ENCODE data around the gene SERGEF. TPM values are rescaled to one million over a fixed set of nuclear protein-coding genes. Genes with fewer than 3 reads are reported as not detected.

SERGEF gene
- total and polyA plus RNA-seq, 10 of the 15 experiments (the other 5 are each of a cell fraction or from before 2014, with no cell fraction given) = 14.6 to 27.8 (median 22.4) TPM

DNA sequence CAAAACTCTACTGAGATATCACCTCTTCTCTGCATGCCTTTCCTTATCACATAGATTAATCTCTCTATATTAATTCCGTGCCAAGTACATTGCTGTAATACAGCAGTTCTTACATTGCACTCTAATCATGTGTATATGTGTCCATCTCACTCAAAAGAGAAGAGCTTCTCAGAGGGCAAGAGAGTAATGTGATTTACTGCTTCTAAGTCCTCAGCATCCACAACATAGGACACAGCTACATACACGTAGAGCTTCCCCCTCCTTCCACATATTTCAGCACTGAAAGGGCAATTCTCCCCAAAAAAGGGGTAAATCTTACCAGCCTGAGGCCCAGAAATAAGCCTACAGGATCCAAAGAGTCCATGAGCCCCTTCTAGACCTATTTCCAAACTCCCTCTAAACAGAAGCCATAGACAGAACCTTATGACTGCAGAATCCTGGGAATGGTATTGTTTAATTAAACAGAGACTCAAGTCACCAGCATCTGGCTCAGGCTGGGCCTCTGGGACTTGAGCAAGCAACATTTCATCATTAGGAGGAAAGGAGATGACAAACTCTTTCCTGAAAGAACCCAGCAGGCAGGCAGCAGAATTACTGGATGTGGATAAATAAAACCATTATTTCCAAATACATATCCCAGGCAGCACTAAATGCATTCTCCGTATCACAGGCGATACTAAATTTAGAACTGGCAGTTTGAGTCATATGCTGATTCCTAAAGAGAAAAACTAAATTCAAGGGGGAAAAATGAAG, 191.0 kb downstream of the SERGEF start:
- intact Hi-C loops (cut with micrococcal nuclease; ENCODE audit: unreplicated experiment) = no loop called here
- in situ Hi-C loops (cut with MboI) = no loop called here

More for the DNA sequence above, 191.0 kb downstream of the SERGEF start:
- Histone ChIP-seq H3K9ac (ENCODE audit: control insufficient read depth, insufficient read depth, low read length) (no peak overlapping the region), H2AFZ (ENCODE audit: control insufficient read depth, low read depth, low read length) (no peak overlapping the region), H3K27me3 (replicated peaks in 1 of 2; ENCODE audit: control insufficient read depth in 2 of 2, insufficient read depth in 2 of 2, low read length in 1 of 2) (no peaks in the 10 kb centered on the region), H3K79me2 (ENCODE audit: control insufficient read depth, insufficient read depth, low read length) (no peaks in the 10 kb centered on the region), H4K20me1 (ENCODE audit: control insufficient read depth, insufficient read depth) (no peaks in the 10 kb centered on the region), H3K4me2 (ENCODE audit: control insufficient read depth, insufficient read depth) (no peak overlapping the region), H3K4me3 (no peak overlapping the region), H3K9me3 (replicated peaks; ENCODE audit: control insufficient read depth, insufficient read depth, low read length) (no peaks in the 10 kb centered on the region), H3K4me1 (ENCODE audit: control insufficient read depth, insufficient read depth, low read length) (no peaks in the 10 kb centered on the region), H3K27ac (ENCODE audit: control insufficient read depth, insufficient read depth) (no peak overlapping the region), H3K36me3 (ENCODE audit: control insufficient read depth in 2 of 2, insufficient read depth in 2 of 2, low read length in 1 of 2) (no peaks in the 10 kb centered on the region)
- DNase-seq (ENCODE audit: low read depth, low spot score) (no peak), ATAC-seq (no peak), FAIRE-seq (no peak)
- no TSS peak for BruUV-seq (replicated peaks)
- POLR2A ChIA-PET = no interaction called here
- CTCF ChIA-PET = no interaction called here
- no peak for TF ChIP-seq RAD51 (IDR thresholded peaks at IDR 0.05)
- TF ChIP-seq MTA2 (IDR thresholded peaks at IDR 0.05; ENCODE audit: low read depth) = no peak
- TF ChIP-seq ZZZ3 (IDR thresholded peaks at IDR 0.05; ENCODE audit: control insufficient read depth, insufficient read length, low read depth) = no peak
- no peak for TF ChIP-seq IRF3 (IDR thresholded peaks at IDR 0.05)
- no peak for TF ChIP-seq CBFB (IDR thresholded peaks at IDR 0.05; ENCODE audit: low read depth)
- no peak for TF ChIP-seq KDM1A (IDR thresholded peaks at IDR 0.05; ENCODE audit: borderline replicate concordance)
- no peak for TF ChIP-seq PAX8 (IDR thresholded peaks at IDR 0.05)
- TF ChIP-seq, protein P1, sequence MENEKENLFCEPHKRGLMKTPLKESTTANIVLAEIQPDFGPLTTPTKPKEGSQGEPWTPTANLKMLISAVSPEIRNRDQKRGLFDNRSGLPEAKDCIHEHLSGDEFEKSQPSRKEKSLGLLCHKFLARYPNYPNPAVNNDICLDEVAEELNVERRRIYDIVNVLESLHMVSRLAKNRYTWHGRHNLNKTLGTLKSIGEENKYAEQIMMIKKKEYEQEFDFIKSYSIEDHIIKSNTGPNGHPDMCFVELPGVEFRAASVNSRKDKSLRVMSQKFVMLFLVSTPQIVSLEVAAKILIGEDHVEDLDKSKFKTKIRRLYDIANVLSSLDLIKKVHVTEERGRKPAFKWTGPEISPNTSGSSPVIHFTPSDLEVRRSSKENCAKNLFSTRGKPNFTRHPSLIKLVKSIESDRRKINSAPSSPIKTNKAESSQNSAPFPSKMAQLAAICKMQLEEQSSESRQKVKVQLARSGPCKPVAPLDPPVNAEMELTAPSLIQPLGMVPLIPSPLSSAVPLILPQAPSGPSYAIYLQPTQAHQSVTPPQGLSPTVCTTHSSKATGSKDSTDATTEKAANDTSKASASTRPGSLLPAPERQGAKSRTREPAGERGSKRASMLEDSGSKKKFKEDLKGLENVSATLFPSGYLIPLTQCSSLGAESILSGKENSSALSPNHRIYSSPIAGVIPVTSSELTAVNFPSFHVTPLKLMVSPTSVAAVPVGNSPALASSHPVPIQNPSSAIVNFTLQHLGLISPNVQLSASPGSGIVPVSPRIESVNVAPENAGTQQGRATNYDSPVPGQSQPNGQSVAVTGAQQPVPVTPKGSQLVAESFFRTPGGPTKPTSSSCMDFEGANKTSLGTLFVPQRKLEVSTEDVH (IDR thresholded peaks at IDR 0.05; ENCODE audit: low read depth, partially characterized antibody) = no peak
- TF ChIP-seq POU2F2 (IDR thresholded peaks at IDR 0.05; ENCODE audit: borderline replicate concordance, low read depth, low read length) = no peak
- no peak for TF ChIP-seq TARDBP (IDR thresholded peaks at IDR 0.05; ENCODE audit: borderline replicate concordance)
- no peak for TF ChIP-seq YY1 (IDR thresholded peaks at IDR 0.05; ENCODE audit: low read depth, low read length)
- TF ChIP-seq E2F4 (IDR thresholded peaks at IDR 0.05; ENCODE audit: low read depth, low read length) = no peak
- TF ChIP-seq BMI1 (IDR thresholded peaks at IDR 0.05; ENCODE audit: borderline replicate concordance) = no peak
- no peak for TF ChIP-seq PAX5 (IDR thresholded peaks at IDR 0.05; ENCODE audit: borderline replicate concordance, low read depth, low read length)
- no peak for TF ChIP-seq BCL11A (IDR thresholded peaks at IDR 0.05; ENCODE audit: low read depth, low read length)
- TF ChIP-seq EGR1 (IDR thresholded peaks at IDR 0.05; ENCODE audit: borderline replicate concordance in 1 of 2, low read depth in 2 of 2, low read length in 2 of 2) = no peak
- TF ChIP-seq SP1 (IDR thresholded peaks at IDR 0.05; ENCODE audit: low read depth, low read length) = no peak
- no peak for TF ChIP-seq ZNF622 (IDR thresholded peaks at IDR 0.05)
- WGBS (ENCODE audit: insufficient coverage, insufficient replicate concordance, low lambda C conversion rate, missing lambda C conversion rate) = 90% methylated on average over 4 of the region's 4 CpGs
- SMC1A ChIA-PET (ENCODE audit: uncharacterized antibody, unreplicated experiment) = no interaction called here
- RAD21 ChIA-PET (ENCODE audit: unreplicated experiment) = no interaction called here
